ENCODE results near the gene KIF2A. TPM values are rescaled to one million over a fixed set of nuclear protein-coding genes. Genes with fewer than 3 reads are reported as not detected.

KIF2A gene
- total and polyA plus RNA-seq, 2 of the 13 experiments (the other 11 are each of a cell fraction or from before 2014, with no cell fraction given) = 8.5 to 19.2 TPM

DNA sequence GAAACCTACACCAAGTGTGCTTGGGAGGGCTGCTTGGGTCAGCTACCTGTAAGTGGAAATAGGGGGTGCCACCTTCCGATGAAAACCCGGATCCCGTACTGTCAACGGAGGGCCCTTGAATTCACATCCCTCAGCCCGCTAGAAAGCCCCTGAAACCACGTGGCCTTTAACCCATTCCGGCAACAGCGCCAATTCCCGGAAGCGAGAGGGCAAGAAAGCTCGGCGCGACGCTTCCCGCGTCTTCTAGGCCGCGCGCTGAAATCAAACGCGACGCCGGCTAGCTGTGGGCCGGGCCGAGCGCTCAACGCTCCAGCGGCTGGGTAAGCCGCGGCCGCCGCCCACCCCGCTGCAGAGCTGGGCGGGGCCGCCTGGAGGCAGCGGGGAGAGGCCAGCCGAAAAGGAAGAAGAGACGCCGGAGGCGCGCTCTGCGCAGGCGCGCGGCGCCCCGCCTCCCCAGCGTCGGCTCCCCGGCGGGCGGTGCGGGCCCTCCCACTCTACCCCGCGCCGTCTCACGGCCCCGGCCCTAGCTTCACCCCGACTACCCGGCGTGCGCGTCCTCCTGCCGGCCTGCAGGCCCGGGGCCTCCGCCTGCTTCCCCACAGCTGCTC, at the start of gene KIF2A (continued):
- TF ChIP-seq, protein P1, sequence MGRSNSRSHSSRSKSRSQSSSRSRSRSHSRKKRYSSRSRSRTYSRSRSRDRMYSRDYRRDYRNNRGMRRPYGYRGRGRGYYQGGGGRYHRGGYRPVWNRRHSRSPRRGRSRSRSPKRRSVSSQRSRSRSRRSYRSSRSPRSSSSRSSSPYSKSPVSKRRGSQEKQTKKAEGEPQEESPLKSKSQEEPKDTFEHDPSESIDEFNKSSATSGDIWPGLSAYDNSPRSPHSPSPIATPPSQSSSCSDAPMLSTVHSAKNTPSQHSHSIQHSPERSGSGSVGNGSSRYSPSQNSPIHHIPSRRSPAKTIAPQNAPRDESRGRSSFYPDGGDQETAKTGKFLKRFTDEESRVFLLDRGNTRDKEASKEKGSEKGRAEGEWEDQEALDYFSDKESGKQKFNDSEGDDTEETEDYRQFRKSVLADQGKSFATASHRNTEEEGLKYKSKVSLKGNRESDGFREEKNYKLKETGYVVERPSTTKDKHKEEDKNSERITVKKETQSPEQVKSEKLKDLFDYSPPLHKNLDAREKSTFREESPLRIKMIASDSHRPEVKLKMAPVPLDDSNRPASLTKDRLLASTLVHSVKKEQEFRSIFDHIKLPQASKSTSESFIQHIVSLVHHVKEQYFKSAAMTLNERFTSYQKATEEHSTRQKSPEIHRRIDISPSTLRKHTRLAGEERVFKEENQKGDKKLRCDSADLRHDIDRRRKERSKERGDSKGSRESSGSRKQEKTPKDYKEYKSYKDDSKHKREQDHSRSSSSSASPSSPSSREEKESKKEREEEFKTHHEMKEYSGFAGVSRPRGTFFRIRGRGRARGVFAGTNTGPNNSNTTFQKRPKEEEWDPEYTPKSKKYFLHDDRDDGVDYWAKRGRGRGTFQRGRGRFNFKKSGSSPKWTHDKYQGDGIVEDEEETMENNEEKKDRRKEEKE (IDR thresholded peaks at IDR 0.05) = no peak
- TF ChIP-seq, protein P2, sequence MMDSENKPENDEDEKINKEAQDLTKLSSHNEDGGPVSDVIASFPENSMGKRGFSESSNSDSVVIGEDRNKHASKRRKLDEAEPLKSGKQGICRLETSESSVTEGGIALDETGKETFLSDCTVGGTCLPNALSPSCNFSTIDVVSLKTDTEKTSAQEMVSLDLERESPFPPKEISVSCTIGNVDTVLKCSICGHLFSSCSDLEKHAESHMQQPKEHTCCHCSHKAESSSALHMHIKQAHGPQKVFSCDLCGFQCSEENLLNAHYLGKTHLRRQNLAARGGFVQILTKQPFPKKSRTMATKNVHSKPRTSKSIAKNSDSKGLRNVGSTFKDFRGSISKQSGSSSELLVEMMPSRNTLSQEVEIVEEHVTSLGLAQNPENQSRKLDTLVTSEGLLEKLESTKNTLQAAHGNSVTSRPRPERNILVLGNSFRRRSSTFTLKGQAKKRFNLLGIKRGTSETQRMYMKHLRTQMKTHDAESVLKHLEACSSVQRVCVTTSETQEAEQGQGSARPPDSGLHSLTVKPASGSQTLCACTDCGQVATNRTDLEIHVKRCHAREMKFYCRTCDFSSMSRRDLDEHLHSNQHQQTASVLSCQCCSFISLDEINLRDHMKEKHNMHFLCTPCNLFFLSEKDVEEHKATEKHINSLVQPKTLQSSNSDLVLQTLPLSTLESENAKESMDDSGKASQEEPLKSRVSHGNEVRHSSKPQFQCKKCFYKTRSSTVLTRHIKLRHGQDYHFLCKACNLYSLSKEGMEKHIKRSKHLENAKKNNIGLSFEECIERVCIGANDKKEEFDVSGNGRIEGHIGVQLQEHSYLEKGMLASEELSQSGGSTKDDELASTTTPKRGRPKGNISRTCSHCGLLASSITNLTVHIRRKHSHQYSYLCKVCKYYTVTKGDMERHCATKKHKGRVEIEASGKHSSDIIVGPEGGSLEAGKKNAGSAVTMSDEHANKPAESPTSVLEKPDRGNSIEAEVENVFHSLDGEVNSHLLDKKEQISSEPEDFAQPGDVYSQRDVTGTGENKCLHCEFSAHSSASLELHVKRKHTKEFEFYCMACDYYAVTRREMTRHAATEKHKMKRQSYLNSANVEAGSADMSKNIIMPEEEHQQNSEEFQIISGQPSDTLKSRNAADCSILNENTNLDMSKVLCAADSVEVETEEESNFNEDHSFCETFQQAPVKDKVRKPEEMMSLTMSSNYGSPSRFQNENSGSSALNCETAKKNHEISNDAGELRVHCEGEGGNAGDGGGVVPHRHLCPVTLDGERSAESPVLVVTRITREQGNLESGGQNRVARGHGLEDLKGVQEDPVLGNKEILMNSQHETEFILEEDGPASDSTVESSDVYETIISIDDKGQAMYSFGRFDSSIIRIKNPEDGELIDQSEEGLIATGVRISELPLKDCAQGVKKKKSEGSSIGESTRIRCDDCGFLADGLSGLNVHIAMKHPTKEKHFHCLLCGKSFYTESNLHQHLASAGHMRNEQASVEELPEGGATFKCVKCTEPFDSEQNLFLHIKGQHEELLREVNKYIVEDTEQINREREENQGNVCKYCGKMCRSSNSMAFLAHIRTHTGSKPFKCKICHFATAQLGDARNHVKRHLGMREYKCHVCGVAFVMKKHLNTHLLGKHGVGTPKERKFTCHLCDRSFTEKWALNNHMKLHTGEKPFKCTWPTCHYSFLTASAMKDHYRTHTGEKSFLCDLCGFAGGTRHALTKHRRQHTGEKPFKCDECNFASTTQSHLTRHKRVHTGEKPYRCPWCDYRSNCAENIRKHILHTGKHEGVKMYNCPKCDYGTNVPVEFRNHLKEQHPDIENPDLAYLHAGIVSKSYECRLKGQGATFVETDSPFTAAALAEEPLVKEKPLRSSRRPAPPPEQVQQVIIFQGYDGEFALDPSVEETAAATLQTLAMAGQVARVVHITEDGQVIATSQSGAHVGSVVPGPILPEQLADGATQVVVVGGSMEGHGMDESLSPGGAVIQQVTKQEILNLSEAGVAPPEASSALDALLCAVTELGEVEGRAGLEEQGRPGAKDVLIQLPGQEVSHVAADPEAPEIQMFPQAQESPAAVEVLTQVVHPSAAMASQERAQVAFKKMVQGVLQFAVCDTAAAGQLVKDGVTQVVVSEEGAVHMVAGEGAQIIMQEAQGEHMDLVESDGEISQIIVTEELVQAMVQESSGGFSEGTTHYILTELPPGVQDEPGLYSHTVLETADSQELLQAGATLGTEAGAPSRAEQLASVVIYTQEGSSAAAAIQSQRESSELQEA (CRISPR knock-in tag; IDR thresholded peaks at IDR 0.05; ENCODE audit: not compliant biosample characterization) = peak; percentile 79
- TF ChIP-seq ZNF383 (CRISPR knock-in tag; IDR thresholded peaks at IDR 0.05; ENCODE audit: borderline replicate concordance) (no peak), RFXANK (CRISPR knock-in tag; IDR thresholded peaks at IDR 0.05) (peak; percentile 88), ZNF101 (CRISPR knock-in tag; IDR thresholded peaks at IDR 0.05; ENCODE audit: borderline replicate concordance, low read depth) (no peak), ZNF720 (CRISPR knock-in tag; IDR thresholded peaks at IDR 0.05) (no peak)
- TF ChIP-seq, protein P3, sequence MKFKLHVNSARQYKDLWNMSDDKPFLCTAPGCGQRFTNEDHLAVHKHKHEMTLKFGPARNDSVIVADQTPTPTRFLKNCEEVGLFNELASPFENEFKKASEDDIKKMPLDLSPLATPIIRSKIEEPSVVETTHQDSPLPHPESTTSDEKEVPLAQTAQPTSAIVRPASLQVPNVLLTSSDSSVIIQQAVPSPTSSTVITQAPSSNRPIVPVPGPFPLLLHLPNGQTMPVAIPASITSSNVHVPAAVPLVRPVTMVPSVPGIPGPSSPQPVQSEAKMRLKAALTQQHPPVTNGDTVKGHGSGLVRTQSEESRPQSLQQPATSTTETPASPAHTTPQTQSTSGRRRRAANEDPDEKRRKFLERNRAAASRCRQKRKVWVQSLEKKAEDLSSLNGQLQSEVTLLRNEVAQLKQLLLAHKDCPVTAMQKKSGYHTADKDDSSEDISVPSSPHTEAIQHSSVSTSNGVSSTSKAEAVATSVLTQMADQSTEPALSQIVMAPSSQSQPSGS (CRISPR knock-in tag; IDR thresholded peaks at IDR 0.05) = peak; percentile 52; the same call in 1 of the 2 replicates
- TF ChIP-seq, protein P4, sequence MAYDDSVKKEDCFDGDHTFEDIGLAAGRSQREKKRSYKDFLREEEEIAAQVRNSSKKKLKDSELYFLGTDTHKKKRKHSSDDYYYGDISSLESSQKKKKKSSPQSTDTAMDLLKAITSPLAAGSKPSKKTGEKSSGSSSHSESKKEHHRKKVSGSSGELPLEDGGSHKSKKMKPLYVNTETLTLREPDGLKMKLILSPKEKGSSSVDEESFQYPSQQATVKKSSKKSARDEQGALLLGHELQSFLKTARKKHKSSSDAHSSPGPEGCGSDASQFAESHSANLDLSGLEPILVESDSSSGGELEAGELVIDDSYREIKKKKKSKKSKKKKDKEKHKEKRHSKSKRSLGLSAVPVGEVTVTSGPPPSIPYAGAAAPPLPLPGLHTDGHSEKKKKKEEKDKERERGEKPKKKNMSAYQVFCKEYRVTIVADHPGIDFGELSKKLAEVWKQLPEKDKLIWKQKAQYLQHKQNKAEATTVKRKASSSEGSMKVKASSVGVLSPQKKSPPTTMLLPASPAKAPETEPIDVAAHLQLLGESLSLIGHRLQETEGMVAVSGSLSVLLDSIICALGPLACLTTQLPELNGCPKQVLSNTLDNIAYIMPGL (CRISPR knock-in tag; IDR thresholded peaks at IDR 0.05; ENCODE audit: borderline replicate concordance in 1 of 2, low read depth in 1 of 2) = no peak; a peak in 1 of 4 replicates
- TF ChIP-seq, protein P5, sequence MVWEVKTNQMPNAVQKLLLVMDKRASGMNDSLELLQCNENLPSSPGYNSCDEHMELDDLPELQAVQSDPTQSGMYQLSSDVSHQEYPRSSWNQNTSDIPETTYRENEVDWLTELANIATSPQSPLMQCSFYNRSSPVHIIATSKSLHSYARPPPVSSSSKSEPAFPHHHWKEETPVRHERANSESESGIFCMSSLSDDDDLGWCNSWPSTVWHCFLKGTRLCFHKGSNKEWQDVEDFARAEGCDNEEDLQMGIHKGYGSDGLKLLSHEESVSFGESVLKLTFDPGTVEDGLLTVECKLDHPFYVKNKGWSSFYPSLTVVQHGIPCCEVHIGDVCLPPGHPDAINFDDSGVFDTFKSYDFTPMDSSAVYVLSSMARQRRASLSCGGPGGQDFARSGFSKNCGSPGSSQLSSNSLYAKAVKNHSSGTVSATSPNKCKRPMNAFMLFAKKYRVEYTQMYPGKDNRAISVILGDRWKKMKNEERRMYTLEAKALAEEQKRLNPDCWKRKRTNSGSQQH (CRISPR knock-in tag; IDR thresholded peaks at IDR 0.05; ENCODE audit: low read depth) = no peak; the same call in 1 of the 2 replicates
